ENCODE results near the gene TMEM92. TPM values are rescaled to one million over a fixed set of nuclear protein-coding genes. Genes with fewer than 3 reads are reported as not detected.
A peak's percentile ranks its signal among the peaks of the same experiment; 100 is the strongest.

TMEM92 gene
- total and polyA plus RNA-seq, 2 of the 13 experiments (the other 11 are each of a cell fraction or from before 2014, with no cell fraction given), result 0.07 TPM; not detected in 1

- no peak for TF ChIP-seq SPEN (CRISPR knock-in tag; IDR thresholded peaks at IDR 0.05; ENCODE audit: low read depth)
- TF ChIP-seq FOXK1 (CRISPR knock-in tag; IDR thresholded peaks at IDR 0.05; ENCODE audit: borderline replicate concordance, low read depth), result 0 out of 2 replicates have a peak, but pooled peaks have one; percentile 1
- no peak for TF ChIP-seq ZNF530 (CRISPR knock-in tag; IDR thresholded peaks at IDR 0.05; ENCODE audit: low read depth)
- TF ChIP-seq ZNF687 (CRISPR knock-in tag; IDR thresholded peaks at IDR 0.05), result no peak
- no peak for TF ChIP-seq POLR2A (IDR thresholded peaks at IDR 0.05; ENCODE audit: insufficient read depth in 1 of 2, low read depth in 2 of 2, low read length in 2 of 2)
- no peak for TF ChIP-seq ZNF772 (CRISPR knock-in tag; IDR thresholded peaks at IDR 0.05)
- TF ChIP-seq SKI (IDR thresholded peaks at IDR 0.05; ENCODE audit: partially characterized antibody), result peak; percentile 29
- no peak for TF ChIP-seq KAT7 (CRISPR knock-in tag; IDR thresholded peaks at IDR 0.05; ENCODE audit: borderline replicate concordance)
- no peak for TF ChIP-seq ZBTB8A (CRISPR knock-in tag; IDR thresholded peaks at IDR 0.05; ENCODE audit: borderline replicate concordance, low read depth)
- TF ChIP-seq FOXJ3 (CRISPR knock-in tag; IDR thresholded peaks at IDR 0.05; ENCODE audit: borderline replicate concordance), result no peak
- TF ChIP-seq NCOA2 (CRISPR knock-in tag; IDR thresholded peaks at IDR 0.05), result no peak
- TF ChIP-seq MEIS2 (CRISPR knock-in tag; IDR thresholded peaks at IDR 0.05), result no peak
- TF ChIP-seq, protein P1, sequence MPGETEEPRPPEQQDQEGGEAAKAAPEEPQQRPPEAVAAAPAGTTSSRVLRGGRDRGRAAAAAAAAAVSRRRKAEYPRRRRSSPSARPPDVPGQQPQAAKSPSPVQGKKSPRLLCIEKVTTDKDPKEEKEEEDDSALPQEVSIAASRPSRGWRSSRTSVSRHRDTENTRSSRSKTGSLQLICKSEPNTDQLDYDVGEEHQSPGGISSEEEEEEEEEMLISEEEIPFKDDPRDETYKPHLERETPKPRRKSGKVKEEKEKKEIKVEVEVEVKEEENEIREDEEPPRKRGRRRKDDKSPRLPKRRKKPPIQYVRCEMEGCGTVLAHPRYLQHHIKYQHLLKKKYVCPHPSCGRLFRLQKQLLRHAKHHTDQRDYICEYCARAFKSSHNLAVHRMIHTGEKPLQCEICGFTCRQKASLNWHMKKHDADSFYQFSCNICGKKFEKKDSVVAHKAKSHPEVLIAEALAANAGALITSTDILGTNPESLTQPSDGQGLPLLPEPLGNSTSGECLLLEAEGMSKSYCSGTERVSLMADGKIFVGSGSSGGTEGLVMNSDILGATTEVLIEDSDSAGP (CRISPR knock-in tag; IDR thresholded peaks at IDR 0.05; ENCODE audit: borderline replicate concordance), result no peak
- TF ChIP-seq, protein P2, sequence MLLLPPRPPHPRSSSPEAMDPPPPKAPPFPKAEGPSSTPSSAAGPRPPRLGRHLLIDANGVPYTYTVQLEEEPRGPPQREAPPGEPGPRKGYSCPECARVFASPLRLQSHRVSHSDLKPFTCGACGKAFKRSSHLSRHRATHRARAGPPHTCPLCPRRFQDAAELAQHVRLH (CRISPR knock-in tag; IDR thresholded peaks at IDR 0.05; ENCODE audit: borderline replicate concordance, low read depth), result no peak
- TF ChIP-seq DR1 (CRISPR knock-in tag; IDR thresholded peaks at IDR 0.05), result no peak
- TF ChIP-seq, protein P3, sequence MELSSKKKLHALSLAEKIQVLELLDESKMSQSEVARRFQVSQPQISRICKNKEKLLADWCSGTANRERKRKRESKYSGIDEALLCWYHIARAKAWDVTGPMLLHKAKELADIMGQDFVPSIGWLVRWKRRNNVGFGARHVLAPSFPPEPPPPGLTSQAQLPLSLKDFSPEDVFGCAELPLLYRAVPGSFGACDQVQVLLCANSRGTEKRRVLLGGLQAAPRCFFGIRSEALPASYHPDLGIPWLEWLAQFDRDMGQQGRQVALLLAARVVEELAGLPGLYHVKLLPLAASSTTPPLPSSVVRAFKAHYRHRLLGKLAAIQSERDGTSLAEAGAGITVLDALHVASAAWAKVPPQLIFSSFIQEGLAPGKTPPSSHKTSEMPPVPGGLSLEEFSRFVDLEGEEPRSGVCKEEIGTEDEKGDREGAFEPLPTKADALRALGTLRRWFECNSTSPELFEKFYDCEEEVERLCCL (CRISPR knock-in tag; IDR thresholded peaks at IDR 0.05; ENCODE audit: borderline replicate concordance), result no peak
- TF ChIP-seq ZNF891 (CRISPR knock-in tag; IDR thresholded peaks at IDR 0.05), result no peak
- TF ChIP-seq, protein P4, sequence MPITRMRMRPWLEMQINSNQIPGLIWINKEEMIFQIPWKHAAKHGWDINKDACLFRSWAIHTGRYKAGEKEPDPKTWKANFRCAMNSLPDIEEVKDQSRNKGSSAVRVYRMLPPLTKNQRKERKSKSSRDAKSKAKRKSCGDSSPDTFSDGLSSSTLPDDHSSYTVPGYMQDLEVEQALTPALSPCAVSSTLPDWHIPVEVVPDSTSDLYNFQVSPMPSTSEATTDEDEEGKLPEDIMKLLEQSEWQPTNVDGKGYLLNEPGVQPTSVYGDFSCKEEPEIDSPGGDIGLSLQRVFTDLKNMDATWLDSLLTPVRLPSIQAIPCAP (CRISPR knock-in tag; IDR thresholded peaks at IDR 0.05; ENCODE audit: low read depth), result no peak
- TF ChIP-seq MBD4 (IDR thresholded peaks at IDR 0.05; ENCODE audit: borderline replicate concordance, low read length), result no peak
Observed at GRCh38 chr17:50310455-50311111, 36.3 kb downstream of the TMEM92 start (continued).
